CD4-positive, alpha-beta T cell treated with Interleukin-17A for 1 hour (primary cell): Measurements from ENCODE around the gene PSMA5.
"Not testable (repeated sequence)": the region's sequence is repeated elsewhere in the genome, so short reads cannot be mapped to it uniquely, and the experiment has no call there.

Experiments
- DNase-seq: peaks from one replicate; pipeline ENCODE4 v3.0.0-alpha.2; 2020

The PSMA5 gene

GRCh38 chr1:109391626-109392025 is 34.6 kb downstream of the PSMA5 start:
- DNase-seq = no peak

DNA sequence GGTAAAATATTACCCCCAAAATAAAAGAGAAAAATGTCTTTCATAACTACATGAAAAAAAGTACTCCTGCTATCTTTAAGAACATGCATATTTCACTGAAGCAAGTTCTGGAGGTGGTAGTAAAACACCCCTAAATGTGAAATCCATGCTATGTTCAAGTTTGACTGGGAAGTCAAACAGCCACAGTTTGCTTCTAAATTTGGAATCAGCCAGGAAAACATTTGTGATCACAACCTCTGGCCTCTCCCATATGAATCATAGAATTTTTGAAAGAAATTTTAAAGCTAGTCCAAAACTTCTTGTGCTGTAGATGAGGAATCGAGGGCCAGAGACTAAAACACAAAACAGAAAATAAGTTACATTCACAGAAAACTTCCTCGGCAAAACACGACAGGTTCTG is 35.1 kb downstream of the PSMA5 start:
- DNase-seq = no peak

DNA sequence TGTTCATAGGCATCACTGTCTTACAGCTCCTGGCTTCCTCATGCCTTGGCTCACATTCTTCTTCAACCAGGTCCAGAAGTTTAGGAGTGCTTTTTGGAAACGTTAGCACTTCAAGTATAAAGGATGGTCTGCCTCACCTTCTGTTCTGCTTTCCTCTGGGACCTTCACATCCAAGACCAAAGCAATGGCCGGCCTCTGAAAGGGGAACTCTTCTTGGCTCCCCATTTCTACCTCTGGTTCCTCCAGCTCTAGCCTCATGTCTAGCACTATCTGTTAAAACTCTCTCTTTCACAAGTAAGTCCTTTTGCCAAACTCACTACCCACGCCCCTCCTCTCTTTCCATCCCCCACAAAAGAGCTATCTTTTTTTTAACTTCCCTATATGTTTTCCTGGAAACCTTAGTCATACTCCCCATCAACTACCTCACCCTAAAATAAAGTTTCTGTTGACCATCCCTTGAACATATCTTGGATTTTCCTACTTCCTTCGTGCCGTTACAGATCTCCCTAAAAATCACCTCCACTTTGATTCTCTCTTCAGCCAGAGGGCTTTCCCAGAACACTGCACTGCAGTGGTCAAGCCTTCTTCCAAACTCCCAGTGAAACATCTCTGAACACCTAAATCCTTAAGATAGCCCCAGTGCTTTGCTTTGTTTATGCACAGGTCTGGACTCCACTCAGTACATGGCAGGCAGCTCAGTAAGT is 36.5 kb downstream of the PSMA5 start:
- no peak for DNase-seq

GRCh38 chr1:109388884-109389637 is 37.2 kb downstream of the PSMA5 start:
- no peak for DNase-seq

GRCh38 chr1:109388208-109388711 is 38.0 kb downstream of the PSMA5 start:
- no peak for DNase-seq

GRCh38 chr1:109386054-109386717 is 40.1 kb downstream of the PSMA5 start:
- no peak for DNase-seq

GRCh38 chr1:109385417-109385816 is 40.8 kb downstream of the PSMA5 start:
- no peak for DNase-seq

DNA sequence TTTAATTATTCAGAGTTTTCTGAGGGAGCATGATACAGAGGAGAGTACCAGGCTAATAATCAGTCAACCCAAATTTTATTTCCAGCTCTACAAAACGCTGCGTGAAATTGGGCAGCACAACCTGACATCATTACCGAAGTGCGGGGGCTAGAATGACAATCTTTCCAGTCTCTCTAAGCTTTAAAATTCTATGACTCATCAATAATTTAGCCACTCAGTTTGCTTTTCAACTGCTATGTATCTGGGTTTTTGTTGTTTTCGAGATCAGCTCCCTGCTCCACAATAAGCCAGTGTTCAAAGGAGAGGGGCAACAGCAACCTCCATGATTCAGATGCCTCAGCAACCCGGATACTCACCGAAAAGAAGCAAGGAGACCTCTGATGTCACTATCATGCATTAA is 42.4 kb downstream of the PSMA5 start:
- no peak for DNase-seq

DNA sequence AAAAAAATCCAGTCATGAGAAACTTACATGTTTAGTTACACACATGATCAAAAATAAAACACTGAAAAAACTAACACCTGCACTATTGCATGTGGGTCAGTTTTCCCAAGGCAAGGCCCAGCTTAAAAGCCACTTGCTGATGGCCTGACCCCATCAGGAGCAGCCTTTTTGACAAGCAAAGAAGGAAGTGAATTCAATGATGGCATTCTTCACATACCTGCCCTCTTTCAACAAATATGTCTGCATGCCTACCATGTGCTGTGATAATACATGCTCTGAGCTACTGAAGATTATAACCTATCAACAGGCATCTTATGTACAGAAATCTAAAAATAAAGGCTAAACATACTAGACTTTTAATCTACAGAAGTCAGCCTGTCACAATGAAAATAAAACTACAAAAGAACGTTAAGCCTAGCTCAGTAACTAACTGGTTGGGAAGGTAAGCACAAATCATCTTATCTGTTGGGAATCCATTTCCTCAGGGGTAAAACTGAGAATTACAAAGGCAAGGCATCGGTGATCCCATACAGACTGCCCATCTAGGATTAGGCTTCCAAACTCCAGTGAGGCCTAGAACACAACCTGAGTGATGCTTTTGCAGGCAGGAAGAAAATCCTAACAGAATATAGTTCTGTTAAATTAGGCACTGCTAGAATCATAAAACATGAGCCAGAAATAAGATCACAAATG is 43.0 kb downstream of the PSMA5 start:
- no peak for DNase-seq

- no peak for DNase-seq
These were observed 44.7 kb downstream of the PSMA5 start for GRCh38 chr1:109381573-109381972.

- DNase-seq = no peak
These were observed 46.3 kb downstream of the PSMA5 start for GRCh38 chr1:109379907-109380306.

GRCh38 chr1:109379422-109379821 is 46.8 kb downstream of the PSMA5 start:
- DNase-seq = no peak

- DNase-seq = no peak
These were observed 48.5 kb downstream of the PSMA5 start for GRCh38 chr1:109377698-109378097.

DNA sequence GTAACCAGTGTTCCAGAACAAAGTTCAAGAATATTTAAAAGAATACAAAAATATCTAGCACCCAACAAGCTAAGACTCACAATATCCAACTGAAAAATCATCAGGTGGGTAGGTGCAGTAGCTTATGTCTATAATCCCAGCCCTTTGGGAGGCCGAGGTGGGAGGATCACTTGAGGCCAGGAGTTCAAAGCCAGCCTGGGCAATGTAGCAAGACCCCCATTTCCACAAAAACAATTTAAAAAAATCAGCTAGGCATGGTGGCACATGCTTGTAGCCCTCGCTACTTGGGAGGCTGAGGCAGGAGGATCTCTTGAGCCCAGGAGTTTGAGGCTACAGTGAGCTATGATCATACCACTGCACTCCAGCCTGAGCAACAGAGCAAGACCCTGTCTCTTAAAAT is 52.6 kb downstream of the PSMA5 start:
- not testable (repeated sequence) for DNase-seq

GRCh38 chr1:109373126-109373525 is 53.1 kb downstream of the PSMA5 start:
- DNase-seq = no peak

DNA sequence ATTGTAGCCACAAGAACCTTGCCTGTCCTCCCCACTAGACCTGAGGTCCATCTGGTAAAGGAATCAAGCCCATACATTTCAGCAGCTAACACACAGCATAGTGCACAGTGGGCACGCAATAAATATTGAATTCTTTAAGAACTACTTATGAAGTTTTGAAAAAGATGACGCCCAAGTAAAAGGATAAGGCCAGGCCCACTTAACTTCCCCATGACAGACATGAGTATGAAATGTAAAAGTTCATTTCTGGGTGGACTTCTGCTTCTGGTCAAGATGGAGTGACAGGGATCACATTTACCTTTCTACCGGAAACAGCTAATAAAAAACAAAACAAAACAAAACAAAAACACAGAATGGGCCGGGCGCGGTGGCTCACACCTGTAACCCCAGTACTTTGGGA is 54.0 kb downstream of the PSMA5 start:
- DNase-seq = no peak

GRCh38 chr1:109371341-109371739 is 54.9 kb downstream of the PSMA5 start:
- no peak for DNase-seq

DNA sequence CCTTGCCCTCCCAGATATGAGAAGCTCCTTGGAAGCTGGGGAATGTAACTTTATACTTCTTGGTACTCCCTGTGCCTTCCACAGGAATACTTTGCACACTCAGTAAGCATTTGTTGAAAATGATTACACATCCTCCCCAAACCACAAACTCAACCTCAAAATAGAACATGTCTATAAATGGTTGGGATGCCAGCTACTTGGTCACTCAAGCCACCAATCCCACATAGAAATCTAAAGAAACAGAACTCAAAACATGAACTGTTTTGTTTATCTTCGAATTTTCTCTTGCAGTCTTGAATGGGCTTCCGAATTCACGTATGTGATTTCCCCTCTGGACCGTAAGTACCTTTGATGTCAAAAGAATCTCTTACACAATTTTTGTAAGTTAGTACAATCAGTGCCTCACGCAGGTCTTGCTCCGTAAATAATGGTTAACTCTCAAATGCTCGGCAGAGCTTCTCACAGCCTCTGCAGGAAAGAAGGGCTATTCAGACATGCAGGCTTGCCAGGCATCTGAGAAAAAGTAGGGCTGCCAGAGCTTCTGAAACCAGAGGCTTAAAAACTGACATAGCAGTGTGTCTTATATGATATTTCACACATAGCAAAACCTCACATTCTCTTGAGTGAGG is 55.4 kb downstream of the PSMA5 start:
- no peak for DNase-seq

- DNase-seq = no peak
These were observed 57.0 kb downstream of the PSMA5 start for GRCh38 chr1:109369167-109369746.

DNA sequence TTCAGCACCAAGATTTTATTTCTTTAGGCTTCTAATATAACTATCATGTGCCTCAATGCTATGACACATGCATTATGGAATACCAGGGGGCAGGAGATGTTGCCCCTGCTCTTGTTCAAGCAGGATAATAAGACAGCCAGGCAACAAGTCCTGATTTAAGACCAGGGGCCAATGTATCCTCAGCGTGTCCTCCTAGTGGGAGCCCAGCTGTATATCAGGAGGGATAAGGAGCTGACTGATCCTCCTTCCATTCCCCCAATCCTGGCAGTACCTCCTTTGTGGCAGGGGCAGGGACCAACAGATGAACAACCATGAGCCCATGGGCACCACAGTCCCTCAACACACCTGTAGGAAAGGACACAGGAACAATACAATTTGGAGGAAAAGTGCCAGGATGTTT is 57.8 kb downstream of the PSMA5 start:
- no peak for DNase-seq

GRCh38 chr1:109367626-109368025 is 58.6 kb downstream of the PSMA5 start:
- DNase-seq = no peak

DNA sequence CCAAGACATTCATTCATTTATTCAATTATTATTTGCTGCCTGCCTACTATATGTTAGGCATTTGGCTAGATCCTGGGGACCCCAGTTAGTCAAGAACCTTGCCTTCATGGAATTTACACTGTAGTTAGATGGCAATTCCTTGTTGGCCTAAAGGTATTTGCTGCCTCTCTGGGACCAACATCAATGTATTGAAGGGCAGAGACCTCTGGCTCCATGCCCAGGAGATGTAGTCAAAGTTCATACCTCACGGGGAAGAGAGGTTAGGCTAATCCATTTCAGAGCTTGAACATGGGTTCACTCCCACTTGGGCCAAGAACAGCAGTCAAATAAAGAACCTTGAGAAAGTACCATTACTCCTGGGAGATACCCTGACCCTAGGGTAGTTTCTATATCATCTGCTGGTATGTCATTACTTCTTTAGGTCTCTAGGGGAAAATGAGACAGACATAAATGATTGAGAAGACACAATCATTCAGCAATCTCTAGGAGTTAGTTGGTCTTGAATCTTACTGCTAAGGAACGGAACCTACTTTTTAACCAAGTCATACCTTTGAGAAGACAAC is 60.5 kb downstream of the PSMA5 start:
- no peak for DNase-seq
